Measurements from ENCODE around the gene ZBTB7C.
A peak's percentile ranks its signal among the peaks of the same experiment; 100 is the strongest.

ZBTB7C gene

DNA sequence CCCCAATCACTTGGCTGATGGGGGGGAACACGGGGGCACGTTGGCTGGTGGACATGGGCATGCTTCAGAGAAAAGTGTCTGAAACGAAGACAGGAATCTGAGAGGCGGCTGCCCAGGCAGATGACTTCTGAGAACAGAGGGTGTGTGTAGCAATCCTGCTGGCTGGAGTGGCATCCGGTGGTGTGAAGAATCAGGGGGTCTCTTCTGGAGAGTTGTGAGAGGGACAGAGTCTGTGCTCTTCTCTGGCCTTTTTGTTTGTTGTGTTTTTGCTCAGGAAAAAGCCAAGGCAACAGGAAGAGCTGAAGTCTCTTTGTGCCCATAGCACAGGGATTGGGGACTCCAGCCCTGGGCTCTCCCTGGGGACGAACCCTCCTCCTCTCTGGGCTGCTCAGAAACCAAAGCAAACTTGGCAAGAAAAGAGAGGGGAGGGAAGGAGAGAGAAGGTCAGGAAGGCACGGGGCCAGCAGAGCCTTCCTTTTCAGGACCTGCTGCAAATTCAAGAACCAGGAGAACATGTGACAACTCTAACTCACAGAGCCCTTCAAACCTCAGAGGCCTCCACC lies 381.7 kb downstream of the ZBTB7C start:
- no peak for DNase-seq

DNA sequence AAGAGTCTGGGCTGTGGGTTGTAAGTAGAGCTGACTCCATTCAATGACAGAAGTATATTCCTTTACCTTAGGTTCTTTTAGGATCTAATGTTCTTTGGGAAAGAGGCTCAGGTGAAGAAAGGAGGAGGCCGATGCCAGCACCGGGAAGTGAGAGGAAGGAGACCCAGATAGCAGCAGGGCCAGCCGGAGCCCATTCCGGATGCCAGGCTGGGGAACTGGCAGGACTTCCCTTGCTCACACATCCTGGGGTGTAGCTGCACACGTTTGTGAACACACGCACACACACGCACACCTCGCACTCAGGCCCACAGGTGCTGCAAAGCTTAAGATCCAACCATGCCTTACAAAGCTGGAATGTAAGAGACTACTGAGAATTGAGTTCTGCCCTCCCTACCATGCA lies 383.0 kb downstream of the ZBTB7C start:
- no peak for DNase-seq

DNA sequence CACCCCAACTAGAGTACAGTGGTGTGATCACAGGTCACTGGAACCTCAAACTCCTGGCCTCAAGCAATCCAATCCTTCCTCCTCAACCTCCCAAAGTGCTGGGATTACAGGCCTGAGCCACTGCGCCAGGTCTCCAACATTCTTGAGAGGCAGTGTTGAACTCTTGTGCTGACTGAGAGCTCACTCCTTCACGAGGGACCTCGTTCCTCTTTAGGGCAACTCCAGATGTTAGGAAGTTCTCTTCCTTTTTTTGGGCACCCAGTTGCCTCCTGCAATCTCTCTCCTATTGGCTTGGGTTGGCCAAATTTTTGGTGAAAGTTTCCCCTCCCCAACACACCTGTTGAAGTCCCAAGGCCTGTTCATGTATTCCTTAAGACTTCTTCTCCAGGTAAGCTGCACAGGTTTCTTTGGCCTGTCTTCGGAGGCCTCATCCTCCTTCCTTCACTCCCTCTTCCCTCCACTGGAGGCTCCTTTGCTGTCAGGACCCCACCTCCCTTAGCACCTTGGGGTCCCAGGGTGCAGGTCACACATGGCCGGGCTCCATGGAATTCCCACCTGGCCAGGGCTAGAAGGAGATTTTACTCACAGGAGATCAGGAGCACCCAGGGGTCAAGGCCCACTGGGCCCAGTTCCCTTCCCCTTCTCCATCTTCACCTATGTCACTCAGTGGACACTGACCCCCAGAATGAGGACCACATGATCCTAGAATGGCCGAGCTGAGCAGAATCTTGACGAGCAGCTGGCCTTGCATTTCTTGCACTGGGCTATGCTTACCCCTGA lies 384.1 kb downstream of the ZBTB7C start:
- DNase-seq, result no peak

DNA sequence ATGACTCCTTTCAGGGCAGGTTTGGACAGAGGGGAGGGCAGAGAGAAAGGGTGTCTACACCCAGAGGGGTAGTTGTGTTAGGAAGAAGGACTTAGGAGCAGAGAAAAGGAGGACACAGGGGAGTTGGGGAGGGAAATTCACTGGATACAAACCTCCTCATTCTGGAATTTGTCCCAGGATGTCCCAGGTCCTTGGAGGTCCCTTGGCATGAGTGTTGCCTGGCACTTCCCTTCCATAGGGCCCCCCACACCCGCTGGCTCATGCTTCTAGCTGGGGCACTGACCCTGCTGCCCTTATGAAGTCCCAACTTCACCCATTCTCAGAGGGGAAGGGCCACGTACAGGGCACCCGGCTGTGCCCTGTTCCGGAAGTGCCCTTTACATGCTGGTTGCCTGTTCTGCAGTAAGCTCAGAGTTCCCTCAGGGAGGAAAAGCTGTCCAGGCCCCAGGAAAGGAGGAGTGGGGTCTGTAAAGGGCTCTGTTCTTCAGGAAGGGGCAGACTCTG lies 385.1 kb downstream of the ZBTB7C start:
- DNase-seq, result no peak

DNA sequence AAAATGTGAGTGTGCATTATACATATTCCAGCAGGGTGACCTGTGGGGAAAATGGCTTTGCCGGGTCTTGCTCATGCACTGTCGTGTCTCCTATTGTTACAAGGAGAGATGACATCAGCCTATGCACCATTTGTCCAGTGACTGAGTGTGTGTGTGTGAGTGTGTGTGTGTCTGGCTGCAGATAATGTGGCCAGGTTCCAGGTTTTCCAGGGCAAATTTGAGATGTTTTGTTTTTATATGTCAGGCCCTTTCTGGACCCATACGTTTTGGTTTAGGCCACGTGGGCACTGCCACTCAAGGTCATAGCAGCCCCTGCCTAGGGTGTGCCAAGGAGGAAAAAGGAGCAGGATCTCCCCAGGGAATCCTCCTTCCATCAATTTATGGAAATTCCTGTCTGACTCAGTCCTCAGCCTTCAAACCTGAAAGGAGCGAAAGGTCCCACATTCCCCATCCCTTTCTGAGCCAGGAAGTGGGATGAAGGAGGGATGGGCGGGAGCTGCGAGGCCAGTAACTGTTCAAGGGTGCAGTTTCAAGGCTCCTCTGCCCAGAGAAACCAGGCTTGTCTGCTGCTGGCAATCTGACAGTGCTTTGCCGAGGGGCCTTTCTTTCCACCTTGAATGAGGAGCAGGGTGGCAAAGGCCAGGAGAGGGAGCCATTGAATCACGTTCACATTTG lies 385.7 kb downstream of the ZBTB7C start:
- DNase-seq, result peak; percentile 95

DNA sequence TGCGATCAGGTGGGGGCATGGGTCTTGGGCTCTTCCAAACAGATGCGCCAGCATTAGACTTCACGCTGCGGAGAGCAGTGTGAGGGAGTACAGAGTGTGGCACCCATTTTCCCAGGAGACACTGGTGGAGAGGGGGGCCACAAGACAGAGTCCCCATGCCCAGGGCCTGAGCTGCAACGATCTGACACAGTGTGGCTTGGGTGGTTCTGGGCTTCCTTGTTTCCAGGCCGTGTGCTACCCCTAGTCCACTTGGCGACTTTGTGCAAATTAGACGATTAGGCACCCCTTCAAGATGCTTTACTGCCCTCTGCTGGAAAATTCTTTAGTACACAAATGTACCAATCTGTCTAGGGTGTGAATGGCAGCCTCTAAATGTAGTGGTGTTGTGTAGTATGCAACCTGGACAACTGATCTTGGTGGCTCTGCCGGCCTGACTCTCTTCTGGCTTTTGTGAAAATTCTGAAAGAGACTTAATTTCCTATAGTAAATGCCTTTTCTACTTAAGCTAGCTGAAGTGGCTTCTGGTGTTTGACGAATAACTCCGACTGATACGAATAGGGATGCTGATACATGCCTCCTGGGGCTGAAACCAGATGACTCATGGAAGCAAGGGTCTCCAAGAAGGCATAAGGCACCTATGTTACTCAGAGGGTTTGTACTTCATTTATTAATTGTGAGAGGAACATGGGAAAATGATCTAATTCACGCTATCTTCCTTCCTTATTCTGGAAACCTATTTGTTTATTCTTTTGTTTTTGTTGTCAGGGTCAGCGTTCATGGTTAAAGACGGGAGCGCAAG lies 386.5 kb downstream of the ZBTB7C start:
- DNase-seq, result peak; percentile 72

DNA sequence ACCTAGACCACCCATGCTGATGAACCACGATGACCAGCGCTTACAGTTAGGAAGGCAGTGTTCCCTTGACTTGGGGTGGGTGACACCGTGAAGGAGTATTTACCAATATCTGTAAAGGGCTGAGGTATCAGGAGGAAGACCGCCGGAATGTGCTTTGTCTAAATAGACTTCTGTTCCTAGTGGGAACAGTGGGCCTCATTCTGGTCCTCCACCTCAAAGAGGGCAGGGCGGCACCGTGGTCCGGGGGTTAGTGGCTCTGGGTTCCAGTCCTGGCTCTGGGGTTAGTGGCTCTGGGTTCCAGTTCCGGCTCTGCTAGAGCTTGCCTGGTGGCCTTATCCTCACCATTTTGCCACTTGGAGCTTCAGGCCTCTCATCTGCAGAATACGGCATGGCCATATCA lies 387.2 kb downstream of the ZBTB7C start:
- no peak for DNase-seq

DNA sequence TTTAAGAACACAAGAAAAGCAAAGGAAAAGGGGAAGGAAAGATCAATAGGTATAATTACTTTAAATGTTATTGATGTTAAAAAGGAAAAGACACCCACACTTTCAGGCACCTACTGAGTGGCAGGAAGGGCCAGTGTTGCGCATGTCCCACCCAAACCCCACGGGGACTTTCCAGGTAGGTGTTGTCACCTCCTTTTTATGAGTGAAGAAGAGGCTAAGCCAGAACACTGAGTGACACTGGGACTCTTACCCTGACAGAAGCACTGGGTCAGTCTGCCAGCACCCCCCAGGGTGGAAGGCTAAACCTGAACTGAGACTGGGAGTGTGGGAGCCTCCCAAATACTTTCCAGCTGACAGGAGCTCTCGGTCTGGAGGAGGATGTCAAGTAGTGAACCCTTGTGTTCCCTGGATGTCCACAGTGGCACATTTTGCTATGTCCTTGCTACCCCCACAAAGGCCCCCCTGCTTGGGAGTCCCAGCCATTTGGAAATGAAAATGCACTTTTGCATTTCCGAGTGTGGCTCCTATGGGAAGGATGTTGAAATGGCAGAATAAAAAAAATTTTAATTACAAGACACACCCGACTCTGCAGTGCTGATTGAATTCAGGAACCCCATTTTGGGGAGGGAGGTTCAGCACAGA lies 387.8 kb downstream of the ZBTB7C start:
- peak; percentile 24 for DNase-seq

DNA sequence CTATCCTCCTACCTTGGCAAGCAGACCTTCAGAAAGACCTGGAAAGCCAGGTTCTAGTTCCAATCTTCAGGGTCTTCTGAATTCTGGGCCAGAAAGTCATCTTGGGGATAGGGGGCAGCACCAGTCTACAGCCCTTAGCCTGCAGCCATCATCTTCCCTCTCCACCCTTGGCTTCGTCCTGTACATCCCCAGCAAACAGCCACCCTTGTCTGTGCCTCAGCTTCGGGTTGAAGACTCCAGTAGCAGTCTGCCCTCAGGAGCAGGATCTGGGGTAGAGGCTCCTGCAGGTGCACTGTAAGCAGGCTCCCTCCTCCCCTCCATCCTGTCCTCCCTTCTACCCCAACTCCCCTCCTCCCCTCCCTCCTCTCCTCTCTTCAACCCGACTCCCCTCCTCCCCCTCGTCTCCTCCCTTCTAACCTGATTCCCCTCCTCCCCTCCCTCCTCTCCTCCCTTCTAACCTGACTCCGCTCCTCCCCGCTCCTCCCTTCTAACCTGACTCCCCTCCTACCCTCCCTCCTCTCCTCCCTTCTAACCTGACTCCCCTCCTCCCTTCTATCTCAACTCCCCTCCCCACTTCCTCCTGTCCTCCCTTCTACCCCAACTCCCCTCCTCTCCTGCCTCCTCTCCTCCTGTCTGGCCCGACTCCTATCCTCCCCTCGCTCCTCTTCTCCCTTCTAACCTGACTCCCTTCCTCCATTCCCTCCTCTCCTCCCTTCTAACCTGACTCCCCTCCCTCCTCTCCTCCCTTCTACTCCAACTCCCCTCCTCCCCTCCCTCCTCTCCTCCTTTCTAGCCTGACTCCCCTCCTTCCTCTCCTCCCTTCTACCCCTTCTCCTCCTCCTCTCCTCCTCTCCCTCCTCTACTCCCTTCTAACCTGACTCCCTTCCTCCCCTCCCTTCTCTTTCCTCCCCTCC lies 388.6 kb downstream of the ZBTB7C start:
- DNase-seq, result no peak

DNA sequence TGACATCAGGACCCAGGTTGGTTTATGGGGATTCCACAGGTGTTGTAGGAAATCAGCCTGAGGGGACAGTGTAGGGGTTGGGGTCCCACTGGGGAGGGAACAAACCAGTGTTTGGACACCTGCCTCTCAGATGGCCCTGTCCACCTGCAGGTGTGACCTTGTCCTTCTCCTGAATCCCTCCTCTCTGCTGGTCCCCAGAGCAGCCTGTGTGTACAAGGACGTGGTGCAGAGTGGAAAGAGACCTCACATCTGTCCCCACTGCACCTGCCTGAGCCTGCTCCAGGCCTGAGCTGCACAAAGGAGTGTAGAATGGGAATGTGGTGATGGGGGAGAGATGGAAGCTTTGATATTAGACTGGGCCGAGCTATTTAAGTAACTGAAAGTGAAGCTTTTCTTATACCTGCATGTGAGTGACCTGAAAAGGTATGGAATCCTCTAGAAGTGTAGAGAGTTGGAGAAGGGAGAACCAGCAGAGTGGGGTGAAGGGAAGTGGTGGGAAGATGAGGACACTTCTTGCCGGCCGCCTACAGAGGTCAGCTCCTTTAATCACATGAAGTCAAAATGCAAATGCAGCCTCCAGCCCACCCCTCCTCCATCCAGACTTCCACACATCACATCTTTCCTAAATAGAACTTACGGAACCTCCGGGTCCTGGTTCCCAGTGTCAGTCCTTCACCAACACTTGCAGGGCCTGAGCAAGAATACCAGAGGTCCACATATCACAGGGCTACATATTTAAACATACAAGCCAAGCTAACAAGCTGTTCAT lies 389.4 kb downstream of the ZBTB7C start:
- DNase-seq, result no peak

DNA sequence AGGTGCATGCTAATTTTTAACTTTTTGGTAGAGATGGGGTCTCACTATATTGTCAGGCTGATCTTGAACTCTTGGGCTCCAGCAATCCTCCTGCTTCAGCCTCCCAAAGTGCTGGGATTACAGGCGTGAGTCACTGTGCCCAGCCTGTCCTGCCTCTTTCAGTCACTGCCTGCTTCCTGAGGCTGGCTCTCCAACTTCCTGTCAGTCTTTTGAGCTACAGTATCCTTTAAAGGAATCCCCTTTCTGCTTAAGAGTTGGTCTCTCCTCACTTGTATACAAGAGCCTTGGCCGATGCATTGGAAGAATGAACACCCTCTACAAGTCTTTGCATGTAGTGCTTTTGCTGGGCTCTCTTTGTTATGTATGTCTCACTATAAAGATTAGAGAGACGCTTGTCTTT lies 390.3 kb downstream of the ZBTB7C start:
- DNase-seq, result no peak

DNA sequence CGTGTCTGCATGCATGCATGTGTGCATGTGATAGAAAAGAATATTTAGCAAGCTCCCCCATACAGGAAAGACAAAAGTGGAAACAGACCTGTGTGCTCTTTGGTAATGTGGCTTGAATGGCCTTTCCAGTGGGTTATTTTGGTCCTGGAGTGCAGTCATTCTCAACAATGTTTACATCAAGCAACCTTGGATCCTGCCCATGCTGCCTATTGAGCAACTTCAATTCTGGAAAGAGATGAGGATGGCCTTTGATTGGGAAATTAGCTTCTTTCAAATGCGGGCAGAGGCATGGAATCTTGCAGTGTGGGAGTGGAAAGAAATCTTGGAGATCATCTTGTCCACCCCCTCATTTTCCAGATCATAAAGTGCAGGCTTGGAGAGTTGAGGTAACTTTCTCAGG lies 391.5 kb downstream of the ZBTB7C start:
- no peak for DNase-seq

DNA sequence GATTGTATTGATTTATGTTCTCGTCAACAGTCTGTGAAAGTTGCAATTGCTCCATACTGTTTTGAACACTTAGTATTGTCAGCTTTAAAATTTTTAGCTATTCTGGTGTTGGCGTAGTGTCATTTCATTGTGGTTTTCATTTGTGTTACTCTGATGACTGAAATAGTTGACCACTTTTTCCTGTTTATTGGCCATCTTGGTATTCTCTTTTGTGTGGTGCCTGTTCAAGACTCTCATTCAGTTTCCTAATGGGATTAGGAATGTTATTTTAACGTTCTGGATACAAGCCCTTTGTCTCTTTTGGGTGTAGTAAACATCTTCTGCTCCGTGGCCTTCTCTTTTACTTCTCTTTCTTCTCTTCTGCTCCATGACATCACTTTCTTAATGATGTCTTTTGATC lies 396.0 kb downstream of the ZBTB7C start:
- no peak for DNase-seq

DNA sequence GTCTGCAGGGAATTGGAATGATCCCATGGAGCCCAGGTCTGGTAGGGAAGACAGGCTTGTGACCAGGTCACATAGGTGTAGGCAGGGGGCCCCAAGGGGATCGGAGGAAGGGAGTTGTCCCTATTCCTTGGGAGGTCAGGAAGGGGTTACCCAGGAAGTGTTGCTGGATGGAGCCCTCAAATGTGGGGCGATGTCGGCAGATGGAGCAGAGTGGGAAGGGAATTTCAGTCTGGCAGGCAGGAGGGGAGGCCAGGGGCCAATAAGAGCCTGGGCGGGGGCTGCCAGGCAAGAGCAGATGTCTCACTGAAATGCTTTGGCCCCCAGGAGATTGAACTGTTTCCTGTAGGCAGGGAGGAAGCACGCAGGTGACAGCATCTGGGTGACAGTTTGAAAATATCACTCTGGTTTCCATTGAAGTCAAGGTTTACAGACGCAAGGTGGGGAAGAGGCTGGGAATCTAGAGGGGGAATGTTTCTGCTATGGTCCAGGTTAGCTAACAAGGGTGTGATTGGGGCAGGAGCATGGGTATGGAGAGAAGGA lies 397.2 kb downstream of the ZBTB7C start:
- no peak for DNase-seq

DNA sequence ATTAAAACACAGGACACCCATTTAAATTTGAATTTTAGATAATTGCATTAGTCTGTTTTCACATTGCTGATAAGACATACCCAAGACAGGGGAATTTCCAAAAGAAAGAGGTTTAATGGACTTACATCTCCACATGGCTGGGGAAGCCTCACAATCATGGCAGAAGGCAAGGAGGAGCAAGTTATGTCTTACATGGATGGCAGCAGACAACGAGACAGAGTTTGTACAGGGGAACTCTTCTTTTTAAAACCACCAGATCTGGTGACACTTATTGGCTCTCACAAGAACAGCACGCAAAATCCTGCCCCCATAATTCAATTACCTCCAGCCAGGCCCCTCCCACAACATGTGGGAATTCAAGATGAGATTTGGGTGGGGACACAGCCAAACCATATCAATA lies 398.9 kb downstream of the ZBTB7C start:
- no peak for DNase-seq

DNA sequence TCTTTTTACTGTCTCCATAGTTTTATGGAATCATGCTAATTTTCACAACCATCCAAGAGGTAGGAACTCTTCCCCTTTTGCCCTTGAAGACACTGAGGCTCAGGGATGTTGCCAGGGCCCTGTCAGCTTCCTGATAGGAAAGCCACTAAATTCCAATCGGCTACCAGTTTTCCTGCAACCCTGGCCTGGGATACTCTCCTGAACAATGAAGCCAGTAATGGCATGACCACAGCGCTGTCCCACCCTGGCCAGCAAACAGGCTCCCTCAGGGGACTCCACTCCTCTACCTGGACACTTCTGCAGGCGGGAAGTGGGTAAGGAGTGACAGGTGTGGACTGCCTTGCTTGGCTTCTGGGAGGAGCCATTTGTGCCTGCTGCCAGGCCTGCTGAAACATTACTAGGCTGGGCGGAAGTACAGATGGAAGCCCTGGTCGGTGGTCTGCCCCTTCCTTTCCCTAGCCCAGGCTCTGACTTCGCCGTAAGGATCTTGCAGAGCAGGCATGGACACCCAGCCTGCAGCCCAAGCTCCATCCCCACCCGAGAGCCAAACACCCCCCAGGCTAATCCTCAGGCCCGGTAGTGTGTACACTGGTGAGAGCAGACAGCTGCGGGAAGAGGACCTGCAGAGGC lies 400.0 kb downstream of the ZBTB7C start:
- DNase-seq, result no peak

DNA sequence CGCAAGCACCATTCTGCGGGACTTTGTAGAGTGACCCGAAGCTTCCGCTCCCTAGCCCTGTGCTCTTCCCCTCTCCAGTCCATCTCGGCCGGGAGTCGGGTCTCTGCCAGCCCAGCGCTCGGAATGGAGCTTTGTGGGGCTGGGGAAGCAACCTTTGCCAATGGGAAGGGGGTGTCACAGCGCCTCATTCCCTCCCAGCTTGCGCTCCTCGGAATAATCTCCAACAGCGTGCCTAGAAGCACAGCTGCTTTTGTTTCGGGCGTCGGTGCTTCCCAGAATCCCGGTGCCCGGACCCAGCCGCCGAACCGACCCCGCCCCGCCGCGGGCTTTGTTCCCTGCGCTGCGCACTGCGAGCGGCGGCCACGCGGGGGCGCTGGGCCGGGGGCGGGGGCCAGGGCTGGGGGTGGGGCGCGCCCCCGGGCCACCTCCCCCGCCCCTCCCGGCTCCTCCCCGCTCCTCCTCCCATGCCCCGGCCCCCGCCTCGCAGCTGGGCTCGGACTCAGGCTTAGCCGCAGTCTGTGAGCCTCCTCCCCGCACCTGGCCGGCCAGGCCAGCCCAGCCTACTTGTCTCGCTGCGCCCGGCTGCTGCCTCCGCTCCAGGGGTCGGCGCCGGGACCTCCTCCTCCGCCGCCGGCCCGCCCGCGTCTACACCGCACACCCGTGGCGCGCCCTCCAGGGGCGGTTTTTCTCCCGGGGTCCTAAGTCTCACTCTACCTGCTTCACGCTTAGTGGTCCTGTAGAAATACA lies 401.1 kb downstream of the ZBTB7C start:
- peak; percentile 37 for DNase-seq

DNA sequence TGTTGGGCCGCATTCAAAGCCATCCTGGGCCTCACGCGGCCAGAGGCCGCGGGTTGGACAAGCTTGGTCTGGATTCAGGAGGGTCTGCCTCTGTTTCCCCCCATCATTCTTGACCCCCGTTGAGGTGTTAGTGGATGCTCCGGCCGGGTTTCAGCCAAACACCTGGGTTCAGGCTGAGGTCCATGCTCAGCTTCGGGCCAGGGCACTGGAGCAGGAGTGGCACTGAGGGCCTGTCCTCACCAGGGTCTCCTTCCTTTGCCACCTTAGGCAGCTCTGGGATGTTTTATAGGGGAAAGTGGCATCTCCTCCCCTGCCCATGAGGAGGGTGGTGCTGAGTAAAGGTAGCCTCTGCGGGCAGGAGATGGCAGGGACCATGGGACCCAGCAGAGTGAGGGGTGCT lies 401.8 kb downstream of the ZBTB7C start:
- no peak for DNase-seq

Measured in kidney glomerular epithelial cell (primary cell).